Hepatocyte (in vitro differentiated cells): ENCODE measurements around the gene ZFYVE26. TPM values are rescaled to one million over a fixed set of nuclear protein-coding genes. Genes with fewer than 3 reads are reported as not detected.

ENCODE experiments used
- DNase-seq: peaks from one replicate; pipeline ENCODE4 v3.0.0-alpha.2; 2016; ENCODE audit warnings: low spot score
- H2AFZ ChIP-seq: fragments of 200-600 bp; sonication (generic); 2 replicates; pipeline ENCODE4 v1.6.0; 2016; ENCODE audit warnings: antibody characterized with exemption, mild to moderate bottlenecking
- H3K27ac ChIP-seq: fragments of 200-600 bp; sonication (generic); 2 replicates; pipeline ENCODE4 v1.5.1; 2016; ENCODE audit warnings: mild to moderate bottlenecking
- H3K27me3 ChIP-seq: fragments of 200-600 bp; sonication (generic); 2 replicates; pipeline ENCODE4 v1.6.1; 2016
- H3K36me3 ChIP-seq: fragments of 200-600 bp; sonication (generic); replicated peaks from 2 replicates; pipeline ENCODE4 v1.5.1; 2016; ENCODE audit warnings: low read depth; ENCODE audit not compliant: insufficient read depth
- H3K4me1 ChIP-seq: fragments of 200-600 bp; sonication (generic); 2 replicates; pipeline ENCODE4 v1.5.1; 2016; ENCODE audit warnings: mild to moderate bottlenecking, moderate library complexity; ENCODE audit not compliant: insufficient read depth
- H3K4me2 ChIP-seq: fragments of 200-600 bp; sonication (generic); 2 replicates; pipeline ENCODE4 v1.6.0; 2016
- H3K4me3 ChIP-seq: fragments of 200-600 bp; sonication (generic); 2 replicates; pipeline ENCODE4 v1.5.1; 2016; ENCODE audit warnings: mild to moderate bottlenecking
- H3K79me2 ChIP-seq: fragments of 200-600 bp; sonication (generic); 2 replicates; pipeline ENCODE4 v1.6.0; 2017; ENCODE audit warnings: mild to moderate bottlenecking
- H3K9me2 ChIP-seq: fragments of 200-600 bp; sonication (generic); replicated peaks from 2 replicates; pipeline ENCODE4 v1.6.0; 2017; ENCODE audit warnings: mild to moderate bottlenecking; ENCODE audit not compliant: insufficient read depth
- H3K9me3 ChIP-seq: fragments of 200-600 bp; sonication (generic); 2 replicates; pipeline ENCODE4 v1.5.1; 2016; ENCODE audit warnings: low read depth, mild to moderate bottlenecking
- H4K20me1 ChIP-seq: fragments of 200-600 bp; sonication (generic); 2 replicates; pipeline ENCODE4 v1.6.0; 2016; ENCODE audit warnings: mild to moderate bottlenecking; ENCODE audit not compliant: insufficient read depth, poor library complexity, severe bottlenecking
- EZH2 ChIP-seq: fragments of 200-600 bp; sonication (generic); IDR thresholded peaks from 2 replicates; pipeline ENCODE4 v1.6.1; 2016; ENCODE audit warnings: antibody characterized with exemption, mild to moderate bottlenecking, borderline replicate concordance
- EZH2phosphoT487 ChIP-seq: fragments of 200-600 bp; sonication (generic); IDR thresholded peaks from one replicate; pipeline ENCODE4 v1.6.1; 2018; ENCODE audit warnings: antibody characterized with exemption, mild to moderate bottlenecking, low read depth, moderate library complexity; ENCODE audit not compliant: unreplicated experiment, severe bottlenecking
- WGBS: methylation state at CpG from one replicate; pipeline ENCODE4 v1.1.6; 2016; ENCODE audit warnings: low lambda C conversion rate; ENCODE audit errors: missing lambda C conversion rate; 5-methylcytosine and 5-hydroxymethylcytosine counted together
- polyA plus RNA-seq: library from polyadenylated mRNA; unstranded; fragments of >200 nt; fragmentation: Nextera tagmentation; extraction: Ambion mirVana; gene quantifications from 2 replicates; pipeline ENCODE4 v1.2.1, GENCODE V29; 2016
- total RNA-seq: library from RNA; depleted of rRNA; stranded (reverse); fragments of >200 nt; gene quantifications from 2 replicates; pipeline ENCODE4 v1.2.3, GENCODE V29; 2014
- TF ChIP-seq, protein P1 (sequence below): fragments of 200-600 bp; sonication (generic); IDR thresholded peaks from 2 replicates; pipeline ENCODE4 v1.5.1; 2016; ENCODE audit warnings: antibody characterized with exemption, mild to moderate bottlenecking; ENCODE audit not compliant: poor library complexity

Gene ZFYVE26
- total and polyA plus RNA-seq, 2 experiments from 2014 or later: 5.5 to 32.3 TPM

DNA sequence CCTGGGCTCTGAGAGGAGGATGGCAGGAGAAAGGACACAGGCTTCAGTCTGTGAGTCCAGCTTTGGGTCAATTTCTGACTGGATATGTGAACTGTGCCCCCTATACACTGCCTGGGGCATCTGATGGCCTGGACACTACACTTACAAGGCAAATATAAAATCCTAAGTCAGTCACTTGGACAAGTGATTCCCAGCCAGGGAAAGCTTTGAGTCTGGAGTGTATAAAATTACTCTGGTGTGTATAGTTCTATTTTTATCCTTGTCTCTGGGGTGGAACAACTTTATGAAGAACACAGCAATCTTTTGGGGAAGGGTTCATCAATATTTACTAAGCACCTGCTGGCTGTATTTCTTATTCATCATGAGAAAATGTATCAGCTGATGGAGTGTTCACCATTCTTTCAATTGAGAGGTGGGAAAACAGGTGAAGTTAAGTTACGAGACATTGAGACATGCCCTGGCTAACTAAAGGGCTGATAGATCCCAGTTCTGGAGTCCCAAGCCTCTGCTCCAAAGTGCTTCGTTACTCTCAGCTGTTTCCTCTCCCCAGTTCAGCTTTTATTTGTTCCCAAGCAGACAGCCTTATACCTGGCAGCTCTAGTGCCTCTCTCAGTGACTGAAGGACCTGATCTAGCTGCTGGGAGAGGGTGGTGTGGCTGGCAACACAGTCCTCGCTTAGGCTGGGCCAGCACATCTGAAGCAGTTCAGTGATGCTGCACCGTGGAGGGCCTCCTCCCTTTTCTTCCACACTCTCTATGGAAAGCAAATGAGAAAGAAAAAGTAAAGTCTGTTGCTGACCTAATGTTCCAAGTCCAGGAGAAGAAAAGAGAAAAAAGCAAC, 30.9 kb downstream of the ZFYVE26 start:
- H2AFZ ChIP-seq: no peak overlapping the region
- no peaks in the 10 kb centered on the region for H3K36me3 ChIP-seq
- H3K79me2 ChIP-seq: no peaks in the 10 kb centered on the region
- TF ChIP-seq EZH2phosphoT487 (no peak), EZH2 (no peak)
- TF ChIP-seq, protein P1, sequence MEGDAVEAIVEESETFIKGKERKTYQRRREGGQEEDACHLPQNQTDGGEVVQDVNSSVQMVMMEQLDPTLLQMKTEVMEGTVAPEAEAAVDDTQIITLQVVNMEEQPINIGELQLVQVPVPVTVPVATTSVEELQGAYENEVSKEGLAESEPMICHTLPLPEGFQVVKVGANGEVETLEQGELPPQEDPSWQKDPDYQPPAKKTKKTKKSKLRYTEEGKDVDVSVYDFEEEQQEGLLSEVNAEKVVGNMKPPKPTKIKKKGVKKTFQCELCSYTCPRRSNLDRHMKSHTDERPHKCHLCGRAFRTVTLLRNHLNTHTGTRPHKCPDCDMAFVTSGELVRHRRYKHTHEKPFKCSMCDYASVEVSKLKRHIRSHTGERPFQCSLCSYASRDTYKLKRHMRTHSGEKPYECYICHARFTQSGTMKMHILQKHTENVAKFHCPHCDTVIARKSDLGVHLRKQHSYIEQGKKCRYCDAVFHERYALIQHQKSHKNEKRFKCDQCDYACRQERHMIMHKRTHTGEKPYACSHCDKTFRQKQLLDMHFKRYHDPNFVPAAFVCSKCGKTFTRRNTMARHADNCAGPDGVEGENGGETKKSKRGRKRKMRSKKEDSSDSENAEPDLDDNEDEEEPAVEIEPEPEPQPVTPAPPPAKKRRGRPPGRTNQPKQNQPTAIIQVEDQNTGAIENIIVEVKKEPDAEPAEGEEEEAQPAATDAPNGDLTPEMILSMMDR: no peak
- DNase-seq: no peak
- H3K9me3 ChIP-seq: no peaks in the 10 kb centered on the region
- no peaks in the 10 kb centered on the region for H3K4me1 ChIP-seq
- no peak overlapping the region for H3K4me3 ChIP-seq
- no peaks in the 10 kb centered on the region for H3K9me2 ChIP-seq
- no peak overlapping the region for H3K4me2 ChIP-seq
- H3K27ac ChIP-seq: no peak overlapping the region
- no peaks in the 10 kb centered on the region for H3K27me3 ChIP-seq
- no peaks in the 10 kb centered on the region for H4K20me1 ChIP-seq
- 94% methylated on average over 4 of the region's 4 CpGs for WGBS

DNA sequence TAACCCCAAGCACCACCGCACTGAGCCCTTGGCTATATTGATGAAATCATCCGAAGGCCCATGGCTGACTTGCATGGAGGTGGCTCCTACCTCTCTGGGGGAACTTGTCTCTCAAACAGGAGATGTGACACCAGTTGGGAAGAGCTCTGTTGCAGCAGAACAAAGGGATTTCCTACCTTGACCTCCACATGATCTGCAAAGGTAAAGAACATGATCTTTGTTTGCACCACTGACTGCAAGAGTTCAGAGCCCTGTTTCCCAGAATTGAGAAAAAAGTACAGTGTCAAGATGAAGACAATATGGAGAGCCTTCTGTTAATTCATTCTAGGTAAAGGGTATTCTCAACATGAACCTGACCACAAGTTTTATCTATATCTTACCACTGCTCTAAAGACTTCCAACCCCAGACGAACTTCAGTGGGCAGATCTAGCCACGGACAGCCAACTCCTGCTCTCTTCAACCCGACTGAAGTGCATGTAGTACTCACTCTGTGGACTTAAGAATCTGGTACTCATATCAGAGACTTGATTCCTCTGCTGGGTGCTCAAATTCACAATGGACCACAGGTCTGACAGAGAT, 32.1 kb downstream of the ZFYVE26 start:
- H3K4me1 ChIP-seq: no peaks in the 10 kb centered on the region
- no peaks in the 10 kb centered on the region for H3K9me2 ChIP-seq
- no peak overlapping the region for H2AFZ ChIP-seq
- H3K27me3 ChIP-seq: no peaks in the 10 kb centered on the region
- DNase-seq: no peak
- no peak overlapping the region for H3K4me2 ChIP-seq
- H3K27ac ChIP-seq: no peak overlapping the region
- no peak for TF ChIP-seq EZH2phosphoT487
- TF ChIP-seq, protein P1: no peak
- TF ChIP-seq EZH2: no peak
- no peaks in the 10 kb centered on the region for H3K79me2 ChIP-seq
- H3K9me3 ChIP-seq: no peaks in the 10 kb centered on the region
- no peak overlapping the region for H3K4me3 ChIP-seq
- 98% methylated on average over 5 of the region's 5 CpGs for WGBS
- H3K36me3 ChIP-seq: no peaks in the 10 kb centered on the region
- H4K20me1 ChIP-seq: no peaks in the 10 kb centered on the region

DNA sequence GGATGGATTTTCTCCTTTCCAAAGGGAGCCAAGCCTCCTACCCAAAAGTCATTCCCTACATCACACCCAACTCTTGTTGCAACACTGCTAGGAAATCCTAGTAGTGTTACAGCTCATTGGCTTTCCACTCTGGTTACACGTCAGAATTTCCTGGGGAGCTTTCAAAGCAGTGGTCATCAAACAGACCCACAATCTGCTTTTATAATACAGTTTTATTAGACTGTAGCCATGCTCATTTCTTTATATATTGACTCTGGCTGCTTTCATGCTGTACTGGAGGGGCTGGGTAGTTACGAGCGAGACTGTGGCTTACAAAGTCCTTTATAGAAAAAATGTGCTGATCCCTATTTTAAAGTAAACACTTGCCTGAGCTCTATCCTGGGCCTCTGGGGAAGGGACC, 34.3 kb downstream of the ZFYVE26 start:
- Histone ChIP-seq H3K27me3 (no peaks in the 10 kb centered on the region), H3K79me2 (no peaks in the 10 kb centered on the region), H3K27ac (no peak overlapping the region), H4K20me1 (no peaks in the 10 kb centered on the region), H2AFZ (no peak overlapping the region), H3K4me3 (no peak overlapping the region), H3K4me2 (no peak overlapping the region), H3K4me1 (no peaks in the 10 kb centered on the region), H3K36me3 (no peaks in the 10 kb centered on the region), H3K9me3 (no peaks in the 10 kb centered on the region), H3K9me2 (no peaks in the 10 kb centered on the region)
- no peak for DNase-seq
- no peak for TF ChIP-seq EZH2phosphoT487
- TF ChIP-seq, protein P1: no peak
- TF ChIP-seq EZH2: no peak
- 22% methylated on average over 3 of the region's 3 CpGs for WGBS
